A549 treated with CpdA at 1 μM for 4 hours (cell line): ENCODE measurements around the gene PTGIS. TPM values are rescaled to one million over a fixed set of nuclear protein-coding genes. Genes with fewer than 3 reads are reported as not detected.

Source experiments
- total RNA-seq: library from RNA; stranded (reverse); fragments of 200-300 nt; extraction: Qiagen RNA extraction; gene quantifications from 5 replicates; pipeline ENCODE4 v1.2.3, GENCODE V29; 2022; ENCODE audit warnings: low read depth

Gene PTGIS
- 0.02 TPM in 2 of 5 replicates, not detected in the others for total RNA-seq

DNA sequence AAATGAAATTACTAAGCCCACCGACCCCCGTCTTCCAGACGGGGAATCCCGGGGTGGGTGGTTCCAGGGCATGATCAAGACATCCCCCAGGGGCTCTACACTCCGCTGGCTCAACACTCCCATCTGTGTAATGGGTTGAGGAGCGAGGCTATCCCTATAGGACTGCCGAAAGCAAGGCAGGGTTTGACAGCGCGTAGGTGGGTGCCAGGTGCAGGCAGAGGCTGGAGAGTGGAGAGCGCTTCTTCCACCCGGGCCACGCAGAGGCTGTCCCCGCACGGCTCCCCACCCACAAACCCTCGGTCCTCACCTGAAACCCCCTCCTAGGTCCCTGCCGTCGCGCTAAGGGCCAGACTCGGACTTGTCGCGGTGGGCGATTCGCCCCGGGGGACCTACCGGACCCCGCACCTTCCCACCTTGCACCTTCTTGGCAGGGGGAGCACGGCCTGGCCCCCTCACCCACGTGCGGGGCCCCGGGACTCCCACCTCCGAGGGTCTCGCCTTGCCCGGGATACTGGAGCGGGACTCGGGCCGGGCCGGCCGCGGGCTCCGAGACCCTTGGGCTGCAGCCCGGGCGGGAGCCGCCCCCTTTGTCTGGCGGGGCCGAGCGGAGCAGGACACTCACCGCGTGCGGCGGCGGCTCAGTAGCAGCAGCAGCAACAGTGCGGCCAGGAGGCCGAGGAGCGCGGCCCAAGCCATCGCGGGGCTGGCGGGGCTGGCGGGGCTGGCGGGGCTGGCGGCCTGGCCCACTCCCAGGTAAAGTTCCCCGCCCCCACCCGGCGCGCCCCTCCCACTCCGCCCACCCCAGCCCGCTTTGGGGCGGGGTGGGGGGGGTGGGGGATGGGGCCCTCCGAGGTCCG, at the start of gene PTGIS:
Gene PTGIS (minus strand): TSS at position 717 of the 857 bp plus-strand sequence. CDS start 21 bp downstream, at position 696.

DNA sequence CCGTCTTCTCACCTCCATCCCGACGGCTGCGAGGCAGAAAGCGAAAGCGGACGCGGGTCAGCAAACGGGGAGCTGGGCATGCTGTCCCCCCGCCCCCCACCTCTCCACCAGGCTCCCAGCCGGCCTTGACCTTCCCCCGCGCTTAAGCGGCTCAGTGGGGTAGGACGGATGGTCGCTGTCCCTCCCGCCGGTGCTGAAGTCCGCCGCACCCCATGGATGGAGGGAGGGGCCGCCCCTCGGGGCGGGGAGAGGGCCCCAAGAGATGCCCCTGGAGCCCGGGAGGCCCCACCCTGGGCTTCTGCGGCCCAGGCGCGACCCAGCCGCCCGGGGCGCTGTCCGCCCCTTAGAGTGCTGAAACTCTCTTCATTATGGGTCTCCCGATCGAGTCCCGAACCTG, 85.3 kb downstream of the PTGIS start, which contains the start of gene KCNB1:
Gene KCNB1 (minus strand): TSS at position 48 of the 397 bp plus-strand sequence. CDS start 188 bp downstream, outside the sequence.

Other genes with a start within 250 kb of the PTGIS start
- gene KCNB1, start 85.5 kb downstream of the PTGIS start, total RNA-seq: 0.14 to 0.44 TPM (median 0.24 TPM) in 5 replicates
- 44.7 to 57.9 TPM (median 55.1 TPM) in 5 replicates for gene B4GALT5, start 145.7 kb upstream of the PTGIS start, total RNA-seq
- 7.3 to 9.3 TPM (median 8.3 TPM) in 5 replicates for gene SLC9A8, start 244.7 kb upstream of the PTGIS start, total RNA-seq